HG02981 (cell line): ENCODE results near the gene SAP30BP.
"Not testable (repeated sequence)": the region's sequence is repeated elsewhere in the genome, so short reads cannot be mapped to it uniquely, and the experiment has no call there.

Source experiments
- ATAC-seq: cut with Tn5 transposase; IDR thresholded peaks from one replicate; pipeline ENCODE4 v1.9.1; 2021; ENCODE audit warnings: mild to moderate bottlenecking, moderate library complexity; ENCODE audit not compliant: unreplicated experiment

SAP30BP gene

GRCh38 chr17:75633486-75634375, 33.4 kb upstream of the SAP30BP start:
- no peak for ATAC-seq

GRCh38 chr17:75634376-75634740, 32.8 kb upstream of the SAP30BP start:
- ATAC-seq, result no peak

- ATAC-seq, result no peak
Measured at GRCh38 chr17:75634754-75635609, 32.2 kb upstream of the SAP30BP start.

- no peak for ATAC-seq
Measured at GRCh38 chr17:75635610-75636202, 31.4 kb upstream of the SAP30BP start.

GRCh38 chr17:75636381-75637142, 30.6 kb upstream of the SAP30BP start:
- no peak for ATAC-seq

GRCh38 chr17:75637143-75637538, 30.0 kb upstream of the SAP30BP start:
- no peak for ATAC-seq

- no peak for ATAC-seq
Measured at GRCh38 chr17:75637551-75637950, 29.6 kb upstream of the SAP30BP start.

- not testable (repeated sequence) for ATAC-seq
Measured at GRCh38 chr17:75638039-75638438, 29.1 kb upstream of the SAP30BP start.

- ATAC-seq, result no peak
Measured at GRCh38 chr17:75638893-75639292, 28.2 kb upstream of the SAP30BP start.

GRCh38 chr17:75639327-75639726, 27.8 kb upstream of the SAP30BP start:
- ATAC-seq, result no peak

GRCh38 chr17:75639771-75640555, 27.2 kb upstream of the SAP30BP start:
- ATAC-seq, result no peak

- no peak for ATAC-seq
Measured at GRCh38 chr17:75640556-75641119, 26.5 kb upstream of the SAP30BP start.

GRCh38 chr17:75641343-75641742, 25.8 kb upstream of the SAP30BP start:
- no peak for ATAC-seq

- ATAC-seq, result no peak
Measured at GRCh38 chr17:75642182-75642783, 24.9 kb upstream of the SAP30BP start.

GRCh38 chr17:75642784-75643642, 24.1 kb upstream of the SAP30BP start:
- ATAC-seq, result no peak

GRCh38 chr17:75643643-75644017, 23.5 kb upstream of the SAP30BP start:
- ATAC-seq, result no peak

- ATAC-seq, result no peak
Measured at GRCh38 chr17:75645501-75645888, 21.6 kb upstream of the SAP30BP start.

- ATAC-seq, result peak; percentile 88
Measured at GRCh38 chr17:75645889-75646637, 21.1 kb upstream of the SAP30BP start.
